DOHH2 (cell line): ENCODE measurements around the gene PLCB2.
A peak's percentile ranks its signal among the peaks of the same experiment; 100 is the strongest.

Source experiments
- H3F3A ChIP-seq: fragments of 200-600 bp; sonication (generic), shearing (Covaris generic); 2 replicates; pipeline ENCODE4 v1.6.0; 2016; ENCODE audit warnings: antibody characterized with exemption, mild to moderate bottlenecking; ENCODE audit not compliant: control insufficient read depth, insufficient read depth
- H3K27ac ChIP-seq: fragments of 200-600 bp; sonication (generic); 2 replicates; pipeline ENCODE4 v1.5.1; 2014; ENCODE audit warnings: low read depth, mild to moderate bottlenecking, low read length, moderate library complexity
- H3K27me3 ChIP-seq: fragments of 200-600 bp; sonication (generic); 2 replicates; pipeline ENCODE4 v1.6.1; 2014; ENCODE audit warnings: mild to moderate bottlenecking, low read length, mixed read lengths; ENCODE audit not compliant: control insufficient read depth
- H3K36me3 ChIP-seq: fragments of 200-600 bp; sonication (generic); 2 replicates; pipeline ENCODE4 v1.6.1; 2014; ENCODE audit warnings: mild to moderate bottlenecking, low read length, moderate library complexity, mixed read lengths; ENCODE audit not compliant: control insufficient read depth
- H3K4me1 ChIP-seq: fragments of 200-600 bp; sonication (generic); 2 replicates; pipeline ENCODE4 v1.6.1; 2014; ENCODE audit warnings: mild to moderate bottlenecking, low read length, mixed read lengths; ENCODE audit not compliant: control insufficient read depth
- H3K4me2 ChIP-seq: fragments of 200-600 bp; sonication (generic); 2 replicates; pipeline ENCODE4 v1.6.0; 2014; ENCODE audit warnings: mild to moderate bottlenecking, low read length, moderate library complexity
- H3K4me3 ChIP-seq: fragments of 200-600 bp; sonication (generic); 2 replicates; pipeline ENCODE4 v1.5.1; 2014; ENCODE audit warnings: mild to moderate bottlenecking, low read length, mixed read lengths
- H3K79me2 ChIP-seq: fragments of 200-600 bp; sonication (generic); 2 replicates; pipeline ENCODE4 v1.6.1; 2014; ENCODE audit warnings: mild to moderate bottlenecking, low read length, mixed read lengths; ENCODE audit not compliant: control insufficient read depth
- H3K9me2 ChIP-seq: fragments of 200-600 bp; sonication (generic); replicated peaks from 2 replicates; pipeline ENCODE4 v1.6.1; 2014; ENCODE audit warnings: mild to moderate bottlenecking, low read length, mixed read lengths; ENCODE audit not compliant: control insufficient read depth
- H3K9me3 ChIP-seq: fragments of 200-600 bp; sonication (generic); 2 replicates; pipeline ENCODE4 v1.6.1; 2014; ENCODE audit warnings: antibody characterized with exemption, low read length, mixed read lengths; ENCODE audit not compliant: control insufficient read depth, insufficient read depth
- H4K20me1 ChIP-seq: fragments of 200-600 bp; sonication (generic); 2 replicates; pipeline ENCODE4 v1.6.0; 2014; ENCODE audit warnings: low read depth, mild to moderate bottlenecking, antibody characterized with exemption, low read length, moderate library complexity; ENCODE audit not compliant: control insufficient read depth, insufficient read depth
- CTCF ChIP-seq: fragments of 200-600 bp; sonication (generic); IDR thresholded peaks from one replicate; pipeline ENCODE4 v1.5.1; 2014; ENCODE audit warnings: antibody characterized with exemption, mild to moderate bottlenecking, low read depth, low read length; ENCODE audit not compliant: poor library complexity, severe bottlenecking
- EZH2phosphoT487 ChIP-seq: fragments of 200-600 bp; sonication (generic); IDR thresholded peaks from 2 replicates; pipeline ENCODE4 v1.6.1; 2017; ENCODE audit warnings: borderline replicate concordance, mild to moderate bottlenecking, antibody characterized with exemption, low read length, moderate library complexity, mixed read lengths

Gene PLCB2

GRCh38 chr15:40274350-40275274 lies 33.1 kb downstream of the PLCB2 start:
- H3K4me2 ChIP-seq, result no peak overlapping the region
- no peaks in the 10 kb centered on the region for H3K79me2 ChIP-seq
- H4K20me1 ChIP-seq, result no peaks in the 10 kb centered on the region
- no peak for TF ChIP-seq EZH2phosphoT487
- peak; percentile 100 for TF ChIP-seq CTCF
- H3F3A ChIP-seq, result no peaks in the 10 kb centered on the region
- H3K27me3 ChIP-seq, result peaks cover 27% of the 10 kb centered on the region
- H3K9me2 ChIP-seq, result no peaks in the 10 kb centered on the region
- H3K27ac ChIP-seq, result no peak overlapping the region
- H3K36me3 ChIP-seq, result no peaks in the 10 kb centered on the region
- H3K4me3 ChIP-seq, result no peak overlapping the region
- peaks cover 25% of the 10 kb centered on the region for H3K4me1 ChIP-seq
- no peaks in the 10 kb centered on the region for H3K9me3 ChIP-seq

- Histone ChIP-seq H3K27ac (no peak overlapping the region), H3F3A (no peaks in the 10 kb centered on the region), H3K4me3 (no peak overlapping the region), H3K4me2 (no peak overlapping the region), H3K27me3 (peaks cover 18% of the 10 kb centered on the region), H3K9me2 (no peaks in the 10 kb centered on the region), H3K79me2 (no peaks in the 10 kb centered on the region), H3K36me3 (no peaks in the 10 kb centered on the region), H3K4me1 (peaks cover 25% of the 10 kb centered on the region), H3K9me3 (no peaks in the 10 kb centered on the region), H4K20me1 (no peaks in the 10 kb centered on the region)
- no peak for TF ChIP-seq EZH2phosphoT487
- no peak for TF ChIP-seq CTCF
Measured at GRCh38 chr15:40273428-40273827, 34.3 kb downstream of the PLCB2 start.

- no peak overlapping the region for H3K4me2 ChIP-seq
Measured at GRCh38 chr15:40272485-40273056, 35.2 kb downstream of the PLCB2 start.

More at GRCh38 chr15:40272485-40273056, 35.2 kb downstream of the PLCB2 start:
- Histone ChIP-seq H3K36me3 (no peaks in the 10 kb centered on the region), H3K79me2 (no peaks in the 10 kb centered on the region), H3K9me2 (no peaks in the 10 kb centered on the region), H3F3A (no peaks in the 10 kb centered on the region), H4K20me1 (no peaks in the 10 kb centered on the region), H3K9me3 (no peaks in the 10 kb centered on the region), H3K27me3 (peaks cover 11% of the 10 kb centered on the region), H3K27ac (no peak overlapping the region), H3K4me3 (no peak overlapping the region), H3K4me1 (peaks cover 18% of the 10 kb centered on the region)
- TF ChIP-seq EZH2phosphoT487, result no peak
- no peak for TF ChIP-seq CTCF
